Stimulated activated CD4-positive, alpha-beta T cell treated with anti-CD3 and anti-CD28 coated beads, Interleukin-1b, Interleukin-23, amount 100 ng/mL, for 4 hours (primary cell): ENCODE data around the gene PCBD1.
"Not testable (repeated sequence)": the region's sequence is repeated elsewhere in the genome, so short reads cannot be mapped to it uniquely, and the experiment has no call there.

Experiments used
- DNase-seq, 2 donors: peaks; one replicate each; pipeline ENCODE4 v3.0.0-alpha.2; 2020; ENCODE audit warnings: low read depth in 2 of 2

Gene PCBD1

GRCh38 chr10:70887804-70888800, at the start of gene PCBD1:
Gene PCBD1 (minus strand): TSS chr10:70888565. CDS start chr10:70888533, 32 bp downstream.
- peak; percentile 67 to 70 for DNase-seq

- no peak for DNase-seq
Measured at GRCh38 chr10:70937661-70938060, 49.3 kb upstream of the PCBD1 start.

- DNase-seq = no peak
Measured at GRCh38 chr10:70936111-70936510, 47.7 kb upstream of the PCBD1 start.

- DNase-seq = no peak
Measured at GRCh38 chr10:70935631-70936030, 47.3 kb upstream of the PCBD1 start.

GRCh38 chr10:70935125-70935625, 46.8 kb upstream of the PCBD1 start:
- no peak for DNase-seq

- no peak for DNase-seq
Measured at GRCh38 chr10:70934701-70935100, 46.3 kb upstream of the PCBD1 start.

GRCh38 chr10:70932392-70933196, 44.2 kb upstream of the PCBD1 start:
- no peak for DNase-seq

GRCh38 chr10:70931168-70931815, 42.9 kb upstream of the PCBD1 start:
- DNase-seq = no peak

- DNase-seq = no peak
Measured at GRCh38 chr10:70930263-70931000, 42.1 kb upstream of the PCBD1 start.

GRCh38 chr10:70928140-70928539, 39.8 kb upstream of the PCBD1 start:
- no peak for DNase-seq

- DNase-seq = no peak
Measured at GRCh38 chr10:70927189-70927943, 39.0 kb upstream of the PCBD1 start.

- DNase-seq = no peak
Measured at GRCh38 chr10:70926226-70927000, 38.0 kb upstream of the PCBD1 start.

- peak; percentile 31 to 58 for DNase-seq
Measured at GRCh38 chr10:70925377-70926225, 37.2 kb upstream of the PCBD1 start.

GRCh38 chr10:70923696-70924095, 35.3 kb upstream of the PCBD1 start:
- no peak for DNase-seq

GRCh38 chr10:70921285-70921684, 32.9 kb upstream of the PCBD1 start:
- DNase-seq = no peak

- no peak for DNase-seq
Measured at GRCh38 chr10:70920519-70920918, 32.2 kb upstream of the PCBD1 start.

GRCh38 chr10:70919906-70920305, 31.5 kb upstream of the PCBD1 start:
- not testable (repeated sequence) for DNase-seq

- DNase-seq = no peak
Measured at GRCh38 chr10:70918851-70919530, 30.6 kb upstream of the PCBD1 start.
